RPMI7951 (cell line): Measurements from ENCODE around the gene DPF3. TPM values are rescaled to one million over a fixed set of nuclear protein-coding genes. Genes with fewer than 3 reads are reported as not detected.

ENCODE experiments used
- DNase-seq: peaks from one replicate; pipeline ENCODE4 v3.0.0-alpha.2; 2012; ENCODE audit warnings: low read depth
- total RNA-seq: library from RNA; depleted of rRNA; stranded (reverse); fragments of >200 nt; shearing (Covaris generic); gene quantifications from 2 replicates; pipeline ENCODE4 v1.2.3, GENCODE V29; 2014

Gene DPF3
- total RNA-seq, 1 experiment from 2014 or later, result 6.5 TPM

- no peak for DNase-seq
Measured at GRCh38 chr14:72800848-72801370, 93.0 kb downstream of the DPF3 start.

- no peak for DNase-seq
Measured at GRCh38 chr14:72800296-72800695, 93.6 kb downstream of the DPF3 start.

GRCh38 chr14:72796935-72797334 lies 97.0 kb downstream of the DPF3 start:
- no peak for DNase-seq

- DNase-seq, result no peak
Measured at GRCh38 chr14:72793156-72793939, 100.6 kb downstream of the DPF3 start.

GRCh38 chr14:72792051-72792788 lies 101.7 kb downstream of the DPF3 start:
- DNase-seq, result no peak

- no peak for DNase-seq
Measured at GRCh38 chr14:72790887-72791566, 102.9 kb downstream of the DPF3 start.

GRCh38 chr14:72788972-72789728 lies 104.8 kb downstream of the DPF3 start:
- DNase-seq, result no peak

GRCh38 chr14:72788255-72788654 lies 105.6 kb downstream of the DPF3 start:
- no peak for DNase-seq

GRCh38 chr14:72787841-72788240 lies 106.1 kb downstream of the DPF3 start:
- DNase-seq, result no peak

GRCh38 chr14:72786378-72787350 lies 107.2 kb downstream of the DPF3 start:
- DNase-seq, result no peak

GRCh38 chr14:72783741-72784140 lies 110.2 kb downstream of the DPF3 start:
- no peak for DNase-seq

GRCh38 chr14:72782817-72783216 lies 111.1 kb downstream of the DPF3 start:
- DNase-seq, result no peak

GRCh38 chr14:72781561-72782508 lies 112.1 kb downstream of the DPF3 start:
- DNase-seq, result peak; percentile 74

GRCh38 chr14:72780751-72781150 lies 113.2 kb downstream of the DPF3 start:
- peak; percentile 63 for DNase-seq

GRCh38 chr14:72779679-72780078 lies 114.2 kb downstream of the DPF3 start:
- no peak for DNase-seq

- no peak for DNase-seq
Measured at GRCh38 chr14:72777636-72778035, 116.3 kb downstream of the DPF3 start.

GRCh38 chr14:72776701-72777261 lies 117.1 kb downstream of the DPF3 start:
- no peak for DNase-seq

GRCh38 chr14:72775923-72776554 lies 117.9 kb downstream of the DPF3 start:
- no peak for DNase-seq
